Panc1 (cell line): ENCODE results near the gene UPF2. TPM values are rescaled to one million over a fixed set of nuclear protein-coding genes. Genes with fewer than 3 reads are reported as not detected.

Experiments
- ATAC-seq: fragments of 200-7000 bp; cut with Tn5 transposase; 2 replicates; pipeline ENCODE4 v1.9.1; 2020; ENCODE audit warnings: mild to moderate bottlenecking, moderate library complexity
- BruUV-seq: library from RNA; stranded (reverse); fragments of 400-500 nt; replicated peaks from 2 replicates; lab custom pipeline; 2021; lab: Mats Ljungman, UMichigan
- CTCF ChIA-PET: fragments of 300-600 bp; sonication (Branson Sonifier 250); formaldehyde crosslinking; loops from one replicate; lab custom pipeline; 2022; ENCODE audit warnings: antibody characterized with exemption; lab: Charles Lee
- POLR2A ChIA-PET: fragments of 300-600 bp; sonication (Branson Sonifier 250); formaldehyde crosslinking; loops from one replicate; lab custom pipeline; 2022; ENCODE audit warnings: antibody characterized with exemption; lab: Charles Lee
- DNase-seq: peaks from one replicate; pipeline ENCODE4 v3.0.0-alpha.2; 2010; ENCODE audit warnings: low read depth, low spot score
- H3K27ac ChIP-seq: 2 replicates; pipeline ENCODE4 v1.5.1; 2011; ENCODE audit warnings: mild to moderate bottlenecking, low read length, inconsistent platforms
- H3K27me3 ChIP-seq: fragments of 200-500 bp; sonication (Bioruptor generic); 2 replicates; pipeline ENCODE4 v1.6.0; 2014; ENCODE audit warnings: low read length, inconsistent platforms; ENCODE audit not compliant: control insufficient read depth, insufficient read depth
- H3K36me3 ChIP-seq: fragments of 200-500 bp; sonication (Bioruptor generic); 2 replicates; pipeline ENCODE4 v1.5.1; 2014; ENCODE audit warnings: inconsistent platforms, mild to moderate bottlenecking, low read length, moderate library complexity; ENCODE audit not compliant: control insufficient read depth, insufficient read depth
- H3K4me1 ChIP-seq: 2 replicates; pipeline ENCODE4 v1.5.1; 2011; ENCODE audit warnings: inconsistent platforms, mild to moderate bottlenecking, low read length, moderate library complexity; ENCODE audit not compliant: control insufficient read depth, insufficient read depth
- H3K4me3 ChIP-seq, 2 experiments: 2 replicates each; pipeline ENCODE4 v1.5.1; 2011 to 2012; ENCODE audit warnings: low read depth in 2 of 2, low read length in 2 of 2, mild to moderate bottlenecking in 2 of 2, inconsistent platforms in 1 of 2, moderate library complexity in 1 of 2
- H3K9me3 ChIP-seq: fragments of 200-500 bp; sonication (Bioruptor generic); 2 replicates; pipeline ENCODE4 v1.5.1; 2014; ENCODE audit warnings: low read depth, mild to moderate bottlenecking, inconsistent platforms, low read length, moderate library complexity; ENCODE audit not compliant: control insufficient read depth, insufficient read depth
- CTCF ChIP-seq: fragments of 450-650 bp; IDR thresholded peaks from 2 replicates; pipeline ENCODE4 v1.5.1; 2017; ENCODE audit warnings: mild to moderate bottlenecking
- POLR2AphosphoS5 ChIP-seq: IDR thresholded peaks from 2 replicates; pipeline ENCODE4 v1.6.1; 2012; ENCODE audit warnings: mild to moderate bottlenecking, low read depth, low read length, moderate library complexity
- REST ChIP-seq, 2 experiments: IDR thresholded peaks; 2 replicates each; pipeline ENCODE4 v1.6.1; 2011 to 2012; ENCODE audit warnings: low read depth in 2 of 2, control low read depth in 1 of 2, low read length in 1 of 2, mild to moderate bottlenecking in 1 of 2, moderate library complexity in 1 of 2; ENCODE audit not compliant: insufficient read depth in 1 of 2
- SIN3A ChIP-seq: IDR thresholded peaks from 2 replicates; pipeline ENCODE4 v1.6.1; 2012; ENCODE audit warnings: low read depth, mild to moderate bottlenecking, low read length, moderate library complexity, borderline replicate concordance; ENCODE audit not compliant: insufficient read depth
- TCF7L2 ChIP-seq: IDR thresholded peaks from 2 replicates; pipeline ENCODE4 v1.6.1; 2011; ENCODE audit warnings: mild to moderate bottlenecking, low read depth, low read length, inconsistent platforms
- in situ Hi-C: cut with HindIII; loops from 2 replicates; pipeline ENCODE4 v1.10.0; 2016; ENCODE audit warnings: low sequenced_read_pairs, low pct_unique_long_range_greater_than_20kb
- intact Hi-C: fragments of 100-400 bp; cut with micrococcal nuclease; formaldehyde crosslinking; loops from one replicate; pipeline ENCODE4 v1.10.0; 2022; ENCODE audit not compliant: unreplicated experiment
- total RNA-seq: library from RNA; stranded (reverse); gene quantifications from one replicate; pipeline ENCODE4 v1.2.1, GENCODE V29; 2021; ENCODE audit not compliant: unreplicated experiment

Gene UPF2
- total RNA-seq, 1 experiment from 2014 or later, result 19.1 TPM

- no TSS peak for BruUV-seq
- DNase-seq (no peak), ATAC-seq (no peak)
- no peaks in the 10 kb centered on the region for H3K27me3 ChIP-seq
- in situ Hi-C loops (no loop called here), intact Hi-C loops (no loop called here)
- TF ChIP-seq CTCF (no peak), REST (IDR thresholded peaks at IDR 0.05; ENCODE audit: insufficient read depth in 1 of 2, low read depth in 2 of 2, low read length in 1 of 2) (no peak), SIN3A (no peak), TCF7L2 (no peak), POLR2AphosphoS5 (no peak)
- no peaks in the 10 kb centered on the region for H3K4me1 ChIP-seq
- no peak overlapping the region for H3K4me3 ChIP-seq
- no peak overlapping the region for H3K27ac ChIP-seq
- no peaks in the 10 kb centered on the region for H3K9me3 ChIP-seq
- no peaks in the 10 kb centered on the region for H3K36me3 ChIP-seq
- POLR2A ChIA-PET, result no interaction called here
- CTCF ChIA-PET, result no interaction called here
Measured at GRCh38 chr10:11885437-11886137, 157.0 kb downstream of the UPF2 start.

- in situ Hi-C loops, result no loop called here
- ChIA-PET POLR2A (no interaction called here), CTCF (no interaction called here)
- TF ChIP-seq REST (IDR thresholded peaks at IDR 0.05; ENCODE audit: insufficient read depth in 1 of 2, low read depth in 2 of 2, low read length in 1 of 2) (no peak), SIN3A (no peak), POLR2AphosphoS5 (no peak), CTCF (no peak), TCF7L2 (no peak)
- ATAC-seq (no peak), DNase-seq (no peak)
- Histone ChIP-seq H3K9me3 (no peaks in the 10 kb centered on the region), H3K36me3 (no peaks in the 10 kb centered on the region), H3K4me3 (no peak overlapping the region), H3K4me1 (no peaks in the 10 kb centered on the region), H3K27ac (no peak overlapping the region), H3K27me3 (no peaks in the 10 kb centered on the region)
- no TSS peak for BruUV-seq
- intact Hi-C loops, result no loop called here
Measured at GRCh38 chr10:11884706-11885423, 157.7 kb downstream of the UPF2 start.
